A549 (cell line): Measurements from ENCODE around the gene MUCL3.

Source experiments
- ELK1 ChIP-seq: fragments of 150-350 bp; IDR thresholded peaks from 2 replicates; pipeline ENCODE4 v1.6.1; 2014; ENCODE audit warnings: low read depth, mild to moderate bottlenecking, low read length
- TF ChIP-seq, protein P1 (sequence below): fragments of >200 bp; sonication (Bioruptor Twin); formaldehyde crosslinking; IDR thresholded peaks from 3 replicates; pipeline ENCODE4 v1.5.1; 2016

DNA sequence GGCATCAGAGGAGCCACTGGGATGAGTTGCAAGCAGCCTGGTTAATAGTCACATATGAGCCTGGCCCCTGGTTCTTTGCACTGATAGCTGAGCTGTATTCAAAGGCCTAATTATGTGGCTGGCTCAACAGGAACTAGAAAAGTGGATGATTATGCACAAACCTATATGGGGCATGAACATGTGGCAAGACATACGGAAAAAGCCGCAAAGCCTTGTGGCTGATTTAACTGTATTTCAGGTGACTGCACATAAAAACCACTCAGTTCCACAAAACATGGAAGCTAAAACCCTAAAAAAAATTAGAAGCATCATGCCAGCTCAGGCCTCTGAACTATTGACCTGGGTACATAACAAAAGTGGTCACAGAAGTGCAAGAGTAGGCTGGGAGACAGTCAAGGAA lies 56.5 kb downstream of the MUCL3 start:
- no peak for TF ChIP-seq ELK1
- TF ChIP-seq, protein P1, sequence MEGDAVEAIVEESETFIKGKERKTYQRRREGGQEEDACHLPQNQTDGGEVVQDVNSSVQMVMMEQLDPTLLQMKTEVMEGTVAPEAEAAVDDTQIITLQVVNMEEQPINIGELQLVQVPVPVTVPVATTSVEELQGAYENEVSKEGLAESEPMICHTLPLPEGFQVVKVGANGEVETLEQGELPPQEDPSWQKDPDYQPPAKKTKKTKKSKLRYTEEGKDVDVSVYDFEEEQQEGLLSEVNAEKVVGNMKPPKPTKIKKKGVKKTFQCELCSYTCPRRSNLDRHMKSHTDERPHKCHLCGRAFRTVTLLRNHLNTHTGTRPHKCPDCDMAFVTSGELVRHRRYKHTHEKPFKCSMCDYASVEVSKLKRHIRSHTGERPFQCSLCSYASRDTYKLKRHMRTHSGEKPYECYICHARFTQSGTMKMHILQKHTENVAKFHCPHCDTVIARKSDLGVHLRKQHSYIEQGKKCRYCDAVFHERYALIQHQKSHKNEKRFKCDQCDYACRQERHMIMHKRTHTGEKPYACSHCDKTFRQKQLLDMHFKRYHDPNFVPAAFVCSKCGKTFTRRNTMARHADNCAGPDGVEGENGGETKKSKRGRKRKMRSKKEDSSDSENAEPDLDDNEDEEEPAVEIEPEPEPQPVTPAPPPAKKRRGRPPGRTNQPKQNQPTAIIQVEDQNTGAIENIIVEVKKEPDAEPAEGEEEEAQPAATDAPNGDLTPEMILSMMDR: no peak
